Lung (tissue), 12 donors: ENCODE data around the gene GPR176. TPM values are rescaled to one million over a fixed set of nuclear protein-coding genes. Genes with fewer than 3 reads are reported as not detected.

Experiments
- ATAC-seq: fragments of 200-7000 bp; cut with Tn5 transposase; one replicate; pipeline ENCODE4 v1.9.1; 2020; ENCODE audit warnings: moderate number of reproducible peaks; ENCODE audit not compliant: insufficient read depth, low FRiP score
- DNase-seq, 3 donors: peaks; one replicate each; pipeline ENCODE4 v3.0.0-alpha.2; 2013 to 2017
- H3K27ac ChIP-seq, 2 donors: one replicate each; pipeline ENCODE4 v1.5.1; 2013; ENCODE audit warnings: mild to moderate bottlenecking in 2 of 2, moderate library complexity in 2 of 2, control low read depth in 1 of 2, inconsistent platforms in 1 of 2, low read depth in 1 of 2, low read length in 1 of 2
- H3K27me3 ChIP-seq, 3 donors: one replicate each; pipeline ENCODE4 v1.5.1; 2013; ENCODE audit warnings: low read length in 2 of 3; ENCODE audit not compliant: control insufficient read depth in 3 of 3, insufficient read depth in 3 of 3
- H3K36me3 ChIP-seq, 4 donors: one replicate each; pipeline ENCODE4 v1.5.1; 2013; ENCODE audit warnings: low read length in 4 of 4, mild to moderate bottlenecking in 1 of 4, moderate library complexity in 1 of 4; ENCODE audit not compliant: control insufficient read depth in 4 of 4, insufficient read depth in 4 of 4
- H3K4me1 ChIP-seq, 5 donors: one replicate each; pipeline ENCODE4 v1.5.1; 2013; ENCODE audit warnings: low read length in 5 of 5, mild to moderate bottlenecking in 2 of 5, moderate library complexity in 1 of 5; ENCODE audit not compliant: control insufficient read depth in 5 of 5, insufficient read depth in 5 of 5
- H3K4me3 ChIP-seq: one replicate; pipeline ENCODE4 v1.5.1; 2013; ENCODE audit warnings: mild to moderate bottlenecking, control low read depth, moderate library complexity
- H3K9ac ChIP-seq, 2 donors: one replicate each; pipeline ENCODE4 v1.5.1; 2013; ENCODE audit warnings: low read length in 2 of 2, control low read depth in 1 of 2; ENCODE audit not compliant: insufficient read depth in 1 of 2
- H3K9me3 ChIP-seq, 4 donors: one replicate each; pipeline ENCODE4 v1.5.1; 2013; ENCODE audit warnings: low read length in 3 of 4, mild to moderate bottlenecking in 1 of 4, moderate library complexity in 1 of 4; ENCODE audit not compliant: control insufficient read depth in 4 of 4, insufficient read depth in 3 of 4
- CTCF ChIP-seq: IDR thresholded peaks from 2 replicates; pipeline ENCODE4 v1.5.1; 2012; ENCODE audit warnings: mild to moderate bottlenecking; ENCODE audit errors: control extremely low read depth, extremely low read depth
- WGBS, 2 donors: extraction: QIAGEN DNeasy Blood & Tissue Kit; methylation state at CpG; one replicate each; pipeline ENCODE4 v1.1.7; 2013; 5-methylcytosine and 5-hydroxymethylcytosine counted together
- polyA plus RNA-seq, 2 donors: library from polyadenylated mRNA; stranded (reverse); fragments of 200-250 nt; gene quantifications; one replicate each; pipeline ENCODE4 v1.2.1, GENCODE V29; 2013
- total RNA-seq, 2 donors: library from RNA; depleted of rRNA in 1 of 2; stranded (reverse); fragments of >200 nt in 1 of 2; gene quantifications; one replicate each; pipeline ENCODE4 v1.2.1, GENCODE V29; 2014 to 2021
- donor health status: control.
- donor health status: control.
- donor health status: Bipolar disorder and iron deficiency.
- donor health status: healthy.
- donor health status: DM: yes; HTN: yes; CAD: no.

GPR176 gene
- total and polyA plus RNA-seq, 4 donors: 1.7 to 9.0 (median 6.6) TPM

- H3K27ac ChIP-seq: no peak overlapping the region
- H3K9ac ChIP-seq: no peak overlapping the region
- ATAC-seq (no peak), DNase-seq (no peak)
- H3K9me3 ChIP-seq: no peaks in the 10 kb centered on the region
- TF ChIP-seq CTCF: no peak
- H3K4me1 ChIP-seq: no peaks in the 10 kb centered on the region
- WGBS, 2 donors: 73 to 85% methylated on average over 5 of the region's 5 CpGs
- H3K27me3 ChIP-seq: no peaks in the 10 kb centered on the region
- no peak overlapping the region for H3K4me3 ChIP-seq
- H3K36me3 ChIP-seq: peaks cover 19 to 46% (median 34%) of the 10 kb centered on the region in 4 donors
Observed at GRCh38 chr15:39948817-39949216, 28.8 kb upstream of the GPR176 start.

GRCh38 chr15:39947401-39948197 is 27.5 kb upstream of the GPR176 start:
- H3K9ac ChIP-seq: no peak overlapping the region
- WGBS, 2 donors: 89 to 92% methylated on average over 1 of the region's 1 CpG
- no peak overlapping the region for H3K27ac ChIP-seq
- no peak for TF ChIP-seq CTCF
- H3K4me1 ChIP-seq: no peaks in the 10 kb centered on the region
- ATAC-seq (no peak), DNase-seq (peak in 2 of 3 donors; percentile 12 to 29)
- no peaks in the 10 kb centered on the region for H3K9me3 ChIP-seq
- peaks cover 14 to 49% (median 34%) of the 10 kb centered on the region in 4 donors for H3K36me3 ChIP-seq
- no peak overlapping the region for H3K4me3 ChIP-seq
- no peaks in the 10 kb centered on the region for H3K27me3 ChIP-seq

- TF ChIP-seq CTCF: no peak
- no peak for ATAC-seq
- Histone ChIP-seq H3K27me3 (no peaks in the 10 kb centered on the region), H3K36me3 (peaks cover 14 to 49% (median 32%) of the 10 kb centered on the region in 4 donors), H3K9me3 (no peaks in the 10 kb centered on the region), H3K4me3 (no peak overlapping the region), H3K4me1 (no peaks in the 10 kb centered on the region), H3K9ac (no peak overlapping the region), H3K27ac (no peak overlapping the region)
- 82 to 87% methylated on average over 3 of the region's 3 CpGs for WGBS, 2 donors
- no peak for DNase-seq
Observed at GRCh38 chr15:39946862-39947261, 26.8 kb upstream of the GPR176 start.
